ENCODE results near the gene GPN1. TPM values are rescaled to one million over a fixed set of nuclear protein-coding genes. Genes with fewer than 3 reads are reported as not detected.

The GPN1 gene
- total RNA-seq, 1 experiment from 2014 or later: 37.2 TPM

- no peaks in the 10 kb centered on the region for H3K4me1 ChIP-seq (ENCODE audit: control insufficient read depth, insufficient read depth, low read length)
- DNase-seq (ENCODE audit: low read depth, low spot score) (no peak), ATAC-seq (no peak)
- POLR2A ChIA-PET: interaction anchor here (0.5 kb wide), 1 partner anchor 12 kb away, joined by 3 read pairs; no protein-coding TSS in a partner anchor
- BruUV-seq (replicated peaks): no TSS peak
- intact Hi-C loops (cut with micrococcal nuclease; ENCODE audit: unreplicated experiment): no loop called here
- TF ChIP-seq TCF7L2 (IDR thresholded peaks at IDR 0.05; ENCODE audit: low read depth, low read length) (no peak), POLR2AphosphoS5 (IDR thresholded peaks at IDR 0.05; ENCODE audit: low read depth, low read length) (no peak), REST (IDR thresholded peaks at IDR 0.05; ENCODE audit: insufficient read depth in 1 of 2, low read depth in 2 of 2, low read length in 1 of 2) (no peak), SIN3A (IDR thresholded peaks at IDR 0.05; ENCODE audit: borderline replicate concordance, insufficient read depth, low read depth, low read length) (no peak), CTCF (IDR thresholded peaks at IDR 0.05) (no peak)
- H3K27me3 ChIP-seq (ENCODE audit: control insufficient read depth, insufficient read depth, low read length): no peaks in the 10 kb centered on the region
- H3K9me3 ChIP-seq (ENCODE audit: control insufficient read depth, insufficient read depth, low read depth, low read length): no peaks in the 10 kb centered on the region
- H3K4me3 ChIP-seq (ENCODE audit: low read depth in 2 of 2, low read length in 2 of 2): no peak overlapping the region
- CTCF ChIA-PET: no interaction called here
- H3K27ac ChIP-seq (ENCODE audit: low read length): no peak overlapping the region
- in situ Hi-C loops (cut with HindIII; ENCODE audit: low pct_unique_long_range_greater_than_20kb, low sequenced_read_pairs): no loop called here
- peaks cover 18% of the 10 kb centered on the region for H3K36me3 ChIP-seq (ENCODE audit: control insufficient read depth, insufficient read depth, low read length)
These were observed 56.7 kb downstream of the GPN1 start for GRCh38 chr2:27685577-27685976.

GRCh38 chr2:27687232-27687631, 58.4 kb downstream of the GPN1 start:
- no peak overlapping the region for H3K27ac ChIP-seq (ENCODE audit: low read length)
- no TSS peak for BruUV-seq (replicated peaks)
- intact Hi-C loops (cut with micrococcal nuclease; ENCODE audit: unreplicated experiment): no loop called here
- DNase-seq (ENCODE audit: low read depth, low spot score): no peak
- no peaks in the 10 kb centered on the region for H3K9me3 ChIP-seq (ENCODE audit: control insufficient read depth, insufficient read depth, low read depth, low read length)
- H3K4me3 ChIP-seq (ENCODE audit: low read depth in 2 of 2, low read length in 2 of 2): no peak overlapping the region
- no peak for ATAC-seq
- ChIA-PET CTCF (no interaction called here), POLR2A (no interaction called here)
- peaks cover 18% of the 10 kb centered on the region for H3K36me3 ChIP-seq (ENCODE audit: control insufficient read depth, insufficient read depth, low read length)
- TF ChIP-seq CTCF (IDR thresholded peaks at IDR 0.05) (no peak), SIN3A (IDR thresholded peaks at IDR 0.05; ENCODE audit: borderline replicate concordance, insufficient read depth, low read depth, low read length) (no peak), POLR2AphosphoS5 (IDR thresholded peaks at IDR 0.05; ENCODE audit: low read depth, low read length) (no peak), TCF7L2 (IDR thresholded peaks at IDR 0.05; ENCODE audit: low read depth, low read length) (no peak), REST (IDR thresholded peaks at IDR 0.05; ENCODE audit: insufficient read depth in 1 of 2, low read depth in 2 of 2, low read length in 1 of 2) (no peak)
- no peaks in the 10 kb centered on the region for H3K4me1 ChIP-seq (ENCODE audit: control insufficient read depth, insufficient read depth, low read length)
- in situ Hi-C loops (cut with HindIII; ENCODE audit: low pct_unique_long_range_greater_than_20kb, low sequenced_read_pairs): no loop called here
- H3K27me3 ChIP-seq (ENCODE audit: control insufficient read depth, insufficient read depth, low read length): no peaks in the 10 kb centered on the region
